Keratinocyte (primary cell): ENCODE results near the gene SF3A1.

Experiments used
- EZH2 ChIP-seq: IDR thresholded peaks from one replicate; pipeline ENCODE4 v1.6.1; 2012; ENCODE audit warnings: inconsistent platforms, mild to moderate bottlenecking, low read length, moderate library complexity
- TF ChIP-seq, protein P1 (sequence below), 3 experiments: IDR thresholded peaks in 1 of 3; conservative IDR thresholded peaks in 1 of 3; optimal IDR thresholded peaks in 1 of 3; 2 replicates in 2 of 3; 3 replicates in 1 of 3; pipeline versions ENCODE3 to v1.5.1; 2011; ENCODE audit warnings: low read length in 3 of 3, mild to moderate bottlenecking in 3 of 3, moderate library complexity in 2 of 3, control low read depth in 1 of 3, inconsistent platforms in 1 of 3; ENCODE audit not compliant: insufficient read depth in 2 of 3; ENCODE audit errors: extremely low read depth in 1 of 3

DNA sequence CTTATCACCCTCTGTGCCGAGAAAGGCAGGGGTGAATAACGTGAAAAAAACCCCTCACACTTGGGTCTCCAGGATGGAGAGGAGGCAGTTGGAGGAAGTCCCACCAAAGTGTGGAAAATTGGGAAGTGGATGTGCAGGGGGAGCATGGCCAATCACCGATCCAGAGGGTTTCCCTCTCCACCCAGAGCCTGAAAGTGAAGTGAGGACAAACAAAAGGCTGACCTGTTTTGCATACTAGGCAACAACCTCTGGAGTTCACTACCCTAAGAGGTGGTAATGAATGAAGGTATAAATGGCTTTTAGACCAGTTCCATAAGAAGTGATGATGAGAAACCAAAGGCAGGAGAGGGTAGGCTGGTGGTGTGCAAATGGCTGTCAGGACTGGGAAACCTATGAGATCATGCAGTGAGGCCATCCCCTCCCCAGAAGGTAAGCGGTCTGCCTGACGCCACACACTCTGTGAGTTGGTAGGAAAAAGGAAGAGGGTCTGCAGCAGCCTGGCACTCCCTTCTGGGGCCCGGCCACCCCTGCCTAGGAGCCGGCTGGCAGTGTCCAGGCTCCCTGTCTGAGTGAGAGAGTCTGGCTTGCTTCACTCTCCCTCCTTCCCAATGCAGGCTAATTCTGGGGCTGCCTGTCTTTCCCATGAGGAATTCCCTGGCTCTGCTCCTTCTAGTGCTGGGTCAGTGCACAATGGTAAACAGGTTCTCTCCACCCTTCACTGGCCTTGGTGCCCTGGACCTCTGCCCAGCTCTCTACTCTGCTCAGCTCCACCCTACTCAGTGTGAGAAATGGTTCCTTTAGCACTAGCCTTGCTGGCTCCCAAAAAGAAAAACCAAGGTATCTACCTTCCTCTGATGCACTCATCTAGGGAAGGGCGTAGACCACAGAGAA, 45.6 kb downstream of the SF3A1 start:
- TF ChIP-seq, protein P1, sequence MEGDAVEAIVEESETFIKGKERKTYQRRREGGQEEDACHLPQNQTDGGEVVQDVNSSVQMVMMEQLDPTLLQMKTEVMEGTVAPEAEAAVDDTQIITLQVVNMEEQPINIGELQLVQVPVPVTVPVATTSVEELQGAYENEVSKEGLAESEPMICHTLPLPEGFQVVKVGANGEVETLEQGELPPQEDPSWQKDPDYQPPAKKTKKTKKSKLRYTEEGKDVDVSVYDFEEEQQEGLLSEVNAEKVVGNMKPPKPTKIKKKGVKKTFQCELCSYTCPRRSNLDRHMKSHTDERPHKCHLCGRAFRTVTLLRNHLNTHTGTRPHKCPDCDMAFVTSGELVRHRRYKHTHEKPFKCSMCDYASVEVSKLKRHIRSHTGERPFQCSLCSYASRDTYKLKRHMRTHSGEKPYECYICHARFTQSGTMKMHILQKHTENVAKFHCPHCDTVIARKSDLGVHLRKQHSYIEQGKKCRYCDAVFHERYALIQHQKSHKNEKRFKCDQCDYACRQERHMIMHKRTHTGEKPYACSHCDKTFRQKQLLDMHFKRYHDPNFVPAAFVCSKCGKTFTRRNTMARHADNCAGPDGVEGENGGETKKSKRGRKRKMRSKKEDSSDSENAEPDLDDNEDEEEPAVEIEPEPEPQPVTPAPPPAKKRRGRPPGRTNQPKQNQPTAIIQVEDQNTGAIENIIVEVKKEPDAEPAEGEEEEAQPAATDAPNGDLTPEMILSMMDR (optimal IDR thresholded peaks at IDR 0.05 in 1 of 3, IDR thresholded peaks at IDR 0.05 in 1 of 3, conservative IDR thresholded peaks at IDR 0.05 in 1 of 3; ENCODE audit: extremely low read depth in 1 of 3, insufficient read depth in 2 of 3, low read length in 3 of 3): no peak
- TF ChIP-seq EZH2: no peak
